ENCODE data around the gene DGKD.

DNA sequence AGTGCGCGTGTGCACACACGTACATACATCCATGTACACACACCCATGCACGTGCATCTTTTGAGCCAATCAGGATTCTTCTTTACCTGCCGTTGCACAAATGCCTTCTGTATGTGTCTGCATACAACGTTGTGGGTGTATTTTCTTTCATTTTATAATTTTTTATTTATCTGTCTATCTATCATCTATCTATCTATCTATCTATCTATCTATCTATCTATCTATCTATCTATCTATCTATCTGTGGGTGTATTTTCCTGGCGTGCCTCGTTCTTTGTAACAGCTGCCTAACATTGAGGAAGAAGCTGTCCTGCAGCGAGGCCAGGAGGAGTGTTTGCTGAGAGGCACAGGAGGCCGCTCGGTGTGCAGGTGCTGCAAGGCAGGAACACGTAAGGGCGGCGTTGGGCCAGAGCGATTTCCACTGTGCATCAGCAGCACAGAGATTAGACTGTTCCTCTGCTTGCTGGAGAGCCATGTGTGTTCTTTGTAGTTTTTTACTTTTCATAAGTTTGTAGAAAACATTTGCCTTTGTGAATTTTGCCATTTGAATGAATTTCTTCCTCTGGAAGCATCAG is 84.4 kb downstream of the DGKD start:
- TF ChIP-seq CSDC2 (CRISPR knock-in tag; IDR thresholded peaks at IDR 0.05) (no peak), PATZ1 (CRISPR knock-in tag; IDR thresholded peaks at IDR 0.05; ENCODE audit: borderline replicate concordance) (no peak), ARNTL (CRISPR knock-in tag; IDR thresholded peaks at IDR 0.05; ENCODE audit: borderline replicate concordance, low read depth) (no peak), TOX (CRISPR knock-in tag; IDR thresholded peaks at IDR 0.05; ENCODE audit: borderline replicate concordance) (no peak), TCF4 (CRISPR knock-in tag; IDR thresholded peaks at IDR 0.05; ENCODE audit: borderline replicate concordance) (no peak)

Measured in SK-N-SH treated with all-trans-retinoic acid at 6 μM for 48 hours (cell line).